Breast epithelium (tissue), 3 donors: ENCODE results near the gene RPS26.

Source experiments
- POLR2A ChIP-seq: fragments of 450-650 bp; IDR thresholded peaks from one replicate; pipeline ENCODE4 v1.6.1; 2016; ENCODE audit warnings: antibody characterized with exemption, mild to moderate bottlenecking, moderate library complexity
- TF ChIP-seq, protein P1 (sequence below), 3 donors: fragments of 450-650 bp; IDR thresholded peaks; one replicate each; pipeline ENCODE4 v1.5.1; 2016 to 2017; ENCODE audit warnings: antibody characterized with exemption in 3 of 3, mild to moderate bottlenecking in 3 of 3, moderate library complexity in 3 of 3

- TF ChIP-seq, protein P1, sequence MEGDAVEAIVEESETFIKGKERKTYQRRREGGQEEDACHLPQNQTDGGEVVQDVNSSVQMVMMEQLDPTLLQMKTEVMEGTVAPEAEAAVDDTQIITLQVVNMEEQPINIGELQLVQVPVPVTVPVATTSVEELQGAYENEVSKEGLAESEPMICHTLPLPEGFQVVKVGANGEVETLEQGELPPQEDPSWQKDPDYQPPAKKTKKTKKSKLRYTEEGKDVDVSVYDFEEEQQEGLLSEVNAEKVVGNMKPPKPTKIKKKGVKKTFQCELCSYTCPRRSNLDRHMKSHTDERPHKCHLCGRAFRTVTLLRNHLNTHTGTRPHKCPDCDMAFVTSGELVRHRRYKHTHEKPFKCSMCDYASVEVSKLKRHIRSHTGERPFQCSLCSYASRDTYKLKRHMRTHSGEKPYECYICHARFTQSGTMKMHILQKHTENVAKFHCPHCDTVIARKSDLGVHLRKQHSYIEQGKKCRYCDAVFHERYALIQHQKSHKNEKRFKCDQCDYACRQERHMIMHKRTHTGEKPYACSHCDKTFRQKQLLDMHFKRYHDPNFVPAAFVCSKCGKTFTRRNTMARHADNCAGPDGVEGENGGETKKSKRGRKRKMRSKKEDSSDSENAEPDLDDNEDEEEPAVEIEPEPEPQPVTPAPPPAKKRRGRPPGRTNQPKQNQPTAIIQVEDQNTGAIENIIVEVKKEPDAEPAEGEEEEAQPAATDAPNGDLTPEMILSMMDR (IDR thresholded peaks at IDR 0.05), result no peak
- no peak for TF ChIP-seq POLR2A
Measured at GRCh38 chr12:56082382-56082781, 40.7 kb downstream of the RPS26 start.
